WTC11 (cell line): ENCODE results near the gene ROR2.

Source experiments
- FOXP1 ChIP-seq: sonication (generic); formaldehyde crosslinking; IDR thresholded peaks from 2 replicates; pipeline ENCODE4 v1.8.0; 2022; ENCODE audit warnings: missing genetic modification reagents, mild to moderate bottlenecking, moderate library complexity, borderline replicate concordance
- JUN ChIP-seq: sonication (generic); formaldehyde crosslinking; IDR thresholded peaks from 2 replicates; pipeline ENCODE4 v1.8.0; 2023; ENCODE audit warnings: mild to moderate bottlenecking, missing genetic modification reagents
- MYBL2 ChIP-seq: sonication (generic); formaldehyde crosslinking; IDR thresholded peaks from 2 replicates; pipeline ENCODE4 v1.8.1; 2023; ENCODE audit warnings: mild to moderate bottlenecking, moderate library complexity, missing genetic modification reagents
- NR1H2 ChIP-seq: sonication (generic); formaldehyde crosslinking; IDR thresholded peaks from 2 replicates; pipeline ENCODE4 v1.9.0; 2021; ENCODE audit warnings: mild to moderate bottlenecking, moderate library complexity, missing genetic modification reagents
- SMAD3 ChIP-seq: sonication (generic); formaldehyde crosslinking; IDR thresholded peaks from 2 replicates; pipeline ENCODE4 v1.8.0; 2022; ENCODE audit warnings: missing genetic modification reagents, mild to moderate bottlenecking, borderline replicate concordance
- TP53 ChIP-seq: sonication (generic); formaldehyde crosslinking; IDR thresholded peaks from 2 replicates; pipeline ENCODE4 v1.8.1; 2023; ENCODE audit warnings: mild to moderate bottlenecking, missing genetic modification reagents
- ZNF317 ChIP-seq: sonication (generic); formaldehyde crosslinking; IDR thresholded peaks from 2 replicates; pipeline ENCODE4 v1.8.1; 2023; ENCODE audit warnings: low read depth, mild to moderate bottlenecking, moderate library complexity, missing genetic modification reagents, borderline replicate concordance
- TF ChIP-seq, protein P1 (sequence below): fragments of 200-600 bp; IDR thresholded peaks from 2 replicates; pipeline ENCODE4 v1.8.0; 2022; ENCODE audit warnings: antibody characterized with exemption
- TF ChIP-seq, protein P2 (sequence below): sonication (generic); formaldehyde crosslinking; IDR thresholded peaks from 2 replicates; pipeline ENCODE4 v1.8.1; 2023; ENCODE audit warnings: mild to moderate bottlenecking, moderate library complexity, missing genetic modification reagents
- TF ChIP-seq, protein P3 (sequence below): sonication (generic); formaldehyde crosslinking; IDR thresholded peaks from 2 replicates; pipeline ENCODE4 v1.8.0; 2023; ENCODE audit warnings: missing genetic modification reagents

DNA sequence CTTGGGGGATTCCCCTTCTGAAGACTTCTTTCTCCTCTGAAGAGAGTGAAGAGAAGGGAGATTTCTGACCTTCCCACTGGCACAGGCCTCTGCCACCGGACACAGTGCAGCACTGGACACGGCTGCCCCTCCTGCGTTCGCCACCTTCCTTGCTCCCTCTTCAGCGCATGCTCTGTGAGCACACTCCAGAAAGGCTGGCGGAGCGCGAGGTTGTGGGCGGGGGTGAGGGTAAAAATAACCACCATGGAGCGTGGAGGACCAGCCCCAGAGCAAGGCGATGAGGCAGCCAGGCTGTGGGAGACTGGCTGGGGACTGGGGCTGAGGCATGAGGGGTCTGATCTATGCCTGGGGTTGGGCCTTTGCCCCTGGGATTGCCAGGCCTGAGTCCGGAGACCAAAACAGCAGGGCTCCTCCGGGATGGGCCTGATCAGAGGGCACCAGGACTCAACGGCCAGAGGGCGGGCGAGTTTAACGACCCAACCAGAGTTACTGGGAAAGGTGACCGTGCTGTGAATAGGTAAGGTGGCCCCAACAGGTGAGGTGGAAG is 97.2 kb downstream of the ROR2 start:
- TF ChIP-seq JUN (CRISPR knock-in tag): no peak
- TF ChIP-seq, protein P1, sequence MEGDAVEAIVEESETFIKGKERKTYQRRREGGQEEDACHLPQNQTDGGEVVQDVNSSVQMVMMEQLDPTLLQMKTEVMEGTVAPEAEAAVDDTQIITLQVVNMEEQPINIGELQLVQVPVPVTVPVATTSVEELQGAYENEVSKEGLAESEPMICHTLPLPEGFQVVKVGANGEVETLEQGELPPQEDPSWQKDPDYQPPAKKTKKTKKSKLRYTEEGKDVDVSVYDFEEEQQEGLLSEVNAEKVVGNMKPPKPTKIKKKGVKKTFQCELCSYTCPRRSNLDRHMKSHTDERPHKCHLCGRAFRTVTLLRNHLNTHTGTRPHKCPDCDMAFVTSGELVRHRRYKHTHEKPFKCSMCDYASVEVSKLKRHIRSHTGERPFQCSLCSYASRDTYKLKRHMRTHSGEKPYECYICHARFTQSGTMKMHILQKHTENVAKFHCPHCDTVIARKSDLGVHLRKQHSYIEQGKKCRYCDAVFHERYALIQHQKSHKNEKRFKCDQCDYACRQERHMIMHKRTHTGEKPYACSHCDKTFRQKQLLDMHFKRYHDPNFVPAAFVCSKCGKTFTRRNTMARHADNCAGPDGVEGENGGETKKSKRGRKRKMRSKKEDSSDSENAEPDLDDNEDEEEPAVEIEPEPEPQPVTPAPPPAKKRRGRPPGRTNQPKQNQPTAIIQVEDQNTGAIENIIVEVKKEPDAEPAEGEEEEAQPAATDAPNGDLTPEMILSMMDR: no peak
- no peak for TF ChIP-seq FOXP1 (CRISPR knock-in tag)
- TF ChIP-seq, protein P2, sequence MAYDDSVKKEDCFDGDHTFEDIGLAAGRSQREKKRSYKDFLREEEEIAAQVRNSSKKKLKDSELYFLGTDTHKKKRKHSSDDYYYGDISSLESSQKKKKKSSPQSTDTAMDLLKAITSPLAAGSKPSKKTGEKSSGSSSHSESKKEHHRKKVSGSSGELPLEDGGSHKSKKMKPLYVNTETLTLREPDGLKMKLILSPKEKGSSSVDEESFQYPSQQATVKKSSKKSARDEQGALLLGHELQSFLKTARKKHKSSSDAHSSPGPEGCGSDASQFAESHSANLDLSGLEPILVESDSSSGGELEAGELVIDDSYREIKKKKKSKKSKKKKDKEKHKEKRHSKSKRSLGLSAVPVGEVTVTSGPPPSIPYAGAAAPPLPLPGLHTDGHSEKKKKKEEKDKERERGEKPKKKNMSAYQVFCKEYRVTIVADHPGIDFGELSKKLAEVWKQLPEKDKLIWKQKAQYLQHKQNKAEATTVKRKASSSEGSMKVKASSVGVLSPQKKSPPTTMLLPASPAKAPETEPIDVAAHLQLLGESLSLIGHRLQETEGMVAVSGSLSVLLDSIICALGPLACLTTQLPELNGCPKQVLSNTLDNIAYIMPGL (CRISPR knock-in tag): no peak
- TF ChIP-seq, protein P3, sequence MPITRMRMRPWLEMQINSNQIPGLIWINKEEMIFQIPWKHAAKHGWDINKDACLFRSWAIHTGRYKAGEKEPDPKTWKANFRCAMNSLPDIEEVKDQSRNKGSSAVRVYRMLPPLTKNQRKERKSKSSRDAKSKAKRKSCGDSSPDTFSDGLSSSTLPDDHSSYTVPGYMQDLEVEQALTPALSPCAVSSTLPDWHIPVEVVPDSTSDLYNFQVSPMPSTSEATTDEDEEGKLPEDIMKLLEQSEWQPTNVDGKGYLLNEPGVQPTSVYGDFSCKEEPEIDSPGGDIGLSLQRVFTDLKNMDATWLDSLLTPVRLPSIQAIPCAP (CRISPR knock-in tag): no peak
- TF ChIP-seq NR1H2 (CRISPR knock-in tag): no peak
- TF ChIP-seq ZNF317 (CRISPR knock-in tag): no peak
- TF ChIP-seq SMAD3 (CRISPR knock-in tag): no peak
- TF ChIP-seq TP53: no peak
- TF ChIP-seq MYBL2: no peak
